Measurements from ENCODE around the gene NAB2. TPM values are rescaled to one million over a fixed set of nuclear protein-coding genes. Genes with fewer than 3 reads are reported as not detected.

Gene NAB2
- total RNA-seq, 1 donor from 2014 or later, result 14.0 TPM

DNA sequence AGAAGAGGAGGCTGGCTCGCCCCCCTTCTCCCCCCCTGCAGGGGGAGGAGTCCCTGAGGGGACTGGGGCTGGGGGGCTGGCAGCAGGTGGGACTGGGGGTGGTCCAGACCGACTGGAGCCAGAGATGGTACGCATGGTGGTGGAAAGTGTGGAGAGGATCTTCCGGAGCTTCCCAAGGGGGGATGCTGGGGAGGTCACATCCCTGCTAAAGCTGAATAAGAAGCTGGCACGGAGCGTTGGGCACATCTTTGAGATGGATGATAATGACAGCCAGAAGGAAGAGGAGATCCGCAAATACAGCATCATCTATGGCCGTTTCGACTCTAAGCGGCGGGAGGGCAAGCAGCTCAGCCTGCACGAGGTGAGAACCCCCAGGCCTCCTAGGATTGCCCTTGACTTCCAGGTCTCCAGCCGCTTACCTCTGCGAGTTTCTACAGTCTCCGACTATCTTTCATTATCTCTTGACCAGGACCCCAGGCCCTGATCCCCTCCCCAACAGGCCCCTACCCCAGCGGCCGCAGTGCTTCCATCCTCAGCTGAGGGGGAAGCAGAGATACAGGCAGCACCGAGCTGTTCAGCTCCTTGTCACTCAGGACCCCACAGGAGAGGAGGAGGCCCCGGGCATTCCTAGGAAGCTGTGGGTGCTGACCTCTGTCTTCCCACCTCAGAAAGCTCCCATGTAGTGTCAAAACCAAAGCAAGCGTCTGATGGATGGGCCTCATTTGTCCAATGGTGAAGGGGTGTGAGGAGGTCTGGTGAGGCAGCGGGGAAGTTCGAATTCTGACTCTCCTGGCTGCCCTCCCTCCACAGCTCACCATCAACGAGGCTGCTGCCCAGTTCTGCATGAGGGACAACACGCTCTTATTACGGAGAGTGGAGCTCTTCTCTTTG, 3.0 kb downstream of the NAB2 start:
- TF ChIP-seq, protein P1, sequence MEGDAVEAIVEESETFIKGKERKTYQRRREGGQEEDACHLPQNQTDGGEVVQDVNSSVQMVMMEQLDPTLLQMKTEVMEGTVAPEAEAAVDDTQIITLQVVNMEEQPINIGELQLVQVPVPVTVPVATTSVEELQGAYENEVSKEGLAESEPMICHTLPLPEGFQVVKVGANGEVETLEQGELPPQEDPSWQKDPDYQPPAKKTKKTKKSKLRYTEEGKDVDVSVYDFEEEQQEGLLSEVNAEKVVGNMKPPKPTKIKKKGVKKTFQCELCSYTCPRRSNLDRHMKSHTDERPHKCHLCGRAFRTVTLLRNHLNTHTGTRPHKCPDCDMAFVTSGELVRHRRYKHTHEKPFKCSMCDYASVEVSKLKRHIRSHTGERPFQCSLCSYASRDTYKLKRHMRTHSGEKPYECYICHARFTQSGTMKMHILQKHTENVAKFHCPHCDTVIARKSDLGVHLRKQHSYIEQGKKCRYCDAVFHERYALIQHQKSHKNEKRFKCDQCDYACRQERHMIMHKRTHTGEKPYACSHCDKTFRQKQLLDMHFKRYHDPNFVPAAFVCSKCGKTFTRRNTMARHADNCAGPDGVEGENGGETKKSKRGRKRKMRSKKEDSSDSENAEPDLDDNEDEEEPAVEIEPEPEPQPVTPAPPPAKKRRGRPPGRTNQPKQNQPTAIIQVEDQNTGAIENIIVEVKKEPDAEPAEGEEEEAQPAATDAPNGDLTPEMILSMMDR (IDR thresholded peaks at IDR 0.05; ENCODE audit: unreplicated experiment), result no peak
- Mint-ChIP-seq H3K4me3 (ENCODE audit: unreplicated experiment) (peak overlapping the region; percentile 65), H3K9me3 (ENCODE audit: unreplicated experiment) (no peaks in the 10 kb centered on the region), H3K27ac (ENCODE audit: unreplicated experiment) (no peak overlapping the region), H3K4me1 (ENCODE audit: unreplicated experiment) (peaks cover 29% of the 10 kb centered on the region), H3K27me3 (ENCODE audit: unreplicated experiment) (peaks cover 34% of the 10 kb centered on the region), H3K36me3 (ENCODE audit: low read depth, unreplicated experiment) (peaks cover 22% of the 10 kb centered on the region)
- DNase-seq (ENCODE audit: low spot score), result no peak

DNA sequence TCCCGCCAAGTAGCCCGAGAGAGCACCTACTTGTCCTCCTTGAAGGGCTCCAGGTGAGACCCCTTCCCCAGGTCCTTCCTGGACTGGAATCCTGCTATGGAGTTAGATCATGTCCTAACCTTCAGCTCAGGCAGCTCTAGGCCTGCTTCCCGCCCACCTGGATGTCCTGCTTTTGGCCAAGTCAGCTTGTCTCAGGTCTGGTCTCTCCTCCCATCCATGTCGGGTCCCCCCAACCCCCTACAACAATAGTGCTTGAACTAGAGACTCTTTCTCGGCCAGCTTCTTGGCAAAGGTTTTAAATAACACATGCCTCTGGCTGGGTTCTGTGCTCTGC, 3.6 kb downstream of the NAB2 start:
- no peak for DNase-seq (ENCODE audit: low spot score)
- peak overlapping the region; percentile 42 for H3K4me3 Mint-ChIP-seq (ENCODE audit: unreplicated experiment)
- peaks cover 29% of the 10 kb centered on the region for H3K4me1 Mint-ChIP-seq (ENCODE audit: unreplicated experiment)
- peak overlapping the region; percentile 64 for H3K27ac Mint-ChIP-seq (ENCODE audit: unreplicated experiment)
- peaks cover 35% of the 10 kb centered on the region for H3K27me3 Mint-ChIP-seq (ENCODE audit: unreplicated experiment)
- TF ChIP-seq, protein P1 (IDR thresholded peaks at IDR 0.05; ENCODE audit: unreplicated experiment), result no peak
- H3K36me3 Mint-ChIP-seq (ENCODE audit: low read depth, unreplicated experiment), result peaks cover 28% of the 10 kb centered on the region
- no peaks in the 10 kb centered on the region for H3K9me3 Mint-ChIP-seq (ENCODE audit: unreplicated experiment)

DNA sequence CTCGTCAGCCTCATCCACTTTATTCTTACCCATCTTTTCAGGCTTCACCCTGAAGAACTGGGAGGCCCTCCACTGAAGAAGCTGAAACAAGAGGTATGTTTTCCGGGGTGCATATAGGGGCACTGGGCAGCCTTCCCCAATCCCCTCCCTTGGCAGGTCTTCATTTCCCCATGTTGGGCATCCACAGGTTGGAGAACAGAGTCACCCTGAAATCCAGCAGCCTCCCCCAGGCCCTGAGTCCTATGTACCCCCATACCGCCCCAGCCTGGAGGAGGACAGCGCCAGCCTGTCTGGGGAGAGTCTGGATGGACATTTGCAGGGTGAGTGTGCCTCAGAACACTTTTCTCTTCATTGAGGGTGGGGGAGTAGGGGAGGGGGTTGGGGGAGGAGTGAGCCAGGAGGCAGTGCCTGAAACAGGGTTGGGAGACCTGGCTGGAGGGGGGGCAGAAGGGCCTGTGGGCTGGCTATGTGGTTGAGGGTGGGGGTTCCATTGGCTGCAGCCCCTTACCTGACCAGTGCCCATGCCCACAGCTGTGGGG, 4.0 kb downstream of the NAB2 start:
- Mint-ChIP-seq H3K9me3 (ENCODE audit: unreplicated experiment) (no peaks in the 10 kb centered on the region), H3K4me3 (ENCODE audit: unreplicated experiment) (peak overlapping the region; percentile 42), H3K36me3 (ENCODE audit: low read depth, unreplicated experiment) (peaks cover 28% of the 10 kb centered on the region), H3K4me1 (ENCODE audit: unreplicated experiment) (peaks cover 29% of the 10 kb centered on the region), H3K27ac (ENCODE audit: unreplicated experiment) (peak overlapping the region; percentile 64), H3K27me3 (ENCODE audit: unreplicated experiment) (peaks cover 34% of the 10 kb centered on the region)
- TF ChIP-seq, protein P1 (IDR thresholded peaks at IDR 0.05; ENCODE audit: unreplicated experiment), result no peak
- no peak for DNase-seq (ENCODE audit: low spot score)

DNA sequence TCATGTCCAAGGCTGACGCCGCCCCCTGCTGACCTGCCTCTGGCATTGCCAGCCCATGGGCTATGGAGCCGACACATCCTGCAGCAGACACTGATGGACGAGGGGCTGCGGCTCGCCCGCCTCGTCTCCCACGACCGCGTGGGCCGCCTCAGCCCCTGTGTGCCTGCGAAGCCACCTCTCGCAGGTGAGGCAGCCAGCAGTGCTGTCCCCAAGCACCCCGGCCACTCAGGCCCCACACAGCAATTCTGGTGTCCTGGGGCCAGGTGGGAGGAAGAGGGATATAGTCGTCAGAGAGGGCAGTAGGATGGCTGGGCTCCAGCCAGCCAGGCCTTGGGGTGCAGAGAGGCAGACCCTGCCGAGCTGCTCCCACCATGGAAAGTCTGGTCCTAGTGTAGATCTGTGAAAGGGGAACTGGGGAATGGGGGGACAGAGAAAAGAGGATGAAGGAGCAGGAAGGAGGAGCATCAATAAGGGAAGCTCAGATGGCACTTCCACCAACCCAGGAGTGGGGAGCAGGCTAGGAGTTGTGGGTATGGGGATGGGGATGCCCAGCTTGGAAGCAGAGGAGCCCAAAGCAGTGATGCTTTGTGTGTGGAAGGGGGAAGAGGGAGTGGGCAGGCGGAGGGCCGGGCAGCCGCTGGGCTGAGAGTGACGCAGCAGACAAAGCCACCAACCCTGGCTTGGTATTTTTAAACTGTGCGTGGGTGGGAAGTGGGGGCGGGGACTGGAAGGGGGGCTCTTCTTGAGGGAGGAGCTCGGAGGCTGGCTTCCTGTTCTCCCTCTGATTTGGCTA, 4.7 kb downstream of the NAB2 start:
- Mint-ChIP-seq H3K36me3 (ENCODE audit: low read depth, unreplicated experiment) (peaks cover 28% of the 10 kb centered on the region), H3K4me3 (ENCODE audit: unreplicated experiment) (peak overlapping the region; percentile 23), H3K9me3 (ENCODE audit: unreplicated experiment) (no peaks in the 10 kb centered on the region), H3K4me1 (ENCODE audit: unreplicated experiment) (peaks cover 27% of the 10 kb centered on the region), H3K27me3 (ENCODE audit: unreplicated experiment) (peaks cover 30% of the 10 kb centered on the region), H3K27ac (ENCODE audit: unreplicated experiment) (no peak overlapping the region)
- TF ChIP-seq, protein P1 (IDR thresholded peaks at IDR 0.05; ENCODE audit: unreplicated experiment), result peak; percentile 68
- DNase-seq (ENCODE audit: low spot score), result peak; percentile 72

Data from endothelial cell (in vitro differentiated cells).